Measurements from ENCODE around the gene RAD51B. TPM values are rescaled to one million over a fixed set of nuclear protein-coding genes. Genes with fewer than 3 reads are reported as not detected.

The RAD51B gene
- total RNA-seq, 1 donor from 2014 or later, result 3.8 TPM

- DNase-seq (ENCODE audit: low spot score), result no peak
- intact Hi-C loops (cut with DNase I), result no loop called here
Observed at GRCh38 chr14:68266998-68267397, 447.4 kb downstream of the RAD51B start.

- intact Hi-C loops (cut with DNase I), result no loop called here
- no peak for DNase-seq (ENCODE audit: low spot score)
Observed at GRCh38 chr14:68268197-68268596, 448.6 kb downstream of the RAD51B start.

- no peak for DNase-seq (ENCODE audit: low spot score)
- intact Hi-C loops (cut with DNase I), result no loop called here
Observed at GRCh38 chr14:68268719-68269118, 449.1 kb downstream of the RAD51B start.

GRCh38 chr14:68269136-68269927 lies 449.8 kb downstream of the RAD51B start:
- DNase-seq (ENCODE audit: low spot score), result no peak

GRCh38 chr14:68270342-68270741 lies 450.8 kb downstream of the RAD51B start:
- intact Hi-C loops (cut with DNase I), result no loop called here
- DNase-seq (ENCODE audit: low spot score), result no peak

More at GRCh38 chr14:68269136-68269927, 449.8 kb downstream of the RAD51B start:
- intact Hi-C loops (cut with DNase I), result no loop called here

- intact Hi-C loops (cut with DNase I), result no loop called here
- DNase-seq (ENCODE audit: low spot score), result no peak
Observed at GRCh38 chr14:68271913-68272391, 452.4 kb downstream of the RAD51B start.

GRCh38 chr14:68273413-68273812 lies 453.8 kb downstream of the RAD51B start:
- intact Hi-C loops (cut with DNase I), result no loop called here
- DNase-seq (ENCODE audit: low spot score), result no peak

GRCh38 chr14:68274725-68275124 lies 455.1 kb downstream of the RAD51B start:
- intact Hi-C loops (cut with DNase I), result no loop called here

GRCh38 chr14:68278576-68279436 lies 459.2 kb downstream of the RAD51B start:
- DNase-seq (ENCODE audit: low spot score), result no peak
- intact Hi-C loops (cut with DNase I), result no loop called here

More at GRCh38 chr14:68274725-68275124, 455.1 kb downstream of the RAD51B start:
- DNase-seq (ENCODE audit: low spot score), result no peak

- DNase-seq (ENCODE audit: low spot score), result no peak
- intact Hi-C loops (cut with DNase I), result no loop called here
Observed at GRCh38 chr14:68279437-68279720, 459.8 kb downstream of the RAD51B start.

- intact Hi-C loops (cut with DNase I), result no loop called here
- DNase-seq (ENCODE audit: low spot score), result no peak
Observed at GRCh38 chr14:68279777-68280233, 460.2 kb downstream of the RAD51B start.

- DNase-seq (ENCODE audit: low spot score), result no peak
- intact Hi-C loops (cut with DNase I), result no loop called here
Observed at GRCh38 chr14:68281497-68281896, 461.9 kb downstream of the RAD51B start.

GRCh38 chr14:68282479-68283377 lies 463.1 kb downstream of the RAD51B start:
- intact Hi-C loops (cut with DNase I), result no loop called here
- DNase-seq (ENCODE audit: low spot score), result no peak

- intact Hi-C loops (cut with DNase I), result no loop called here
- DNase-seq (ENCODE audit: low spot score), result peak; percentile 80
Observed at GRCh38 chr14:68283378-68284123, 464.0 kb downstream of the RAD51B start.

- no peak for DNase-seq (ENCODE audit: low spot score)
- intact Hi-C loops (cut with DNase I), result no loop called here
Observed at GRCh38 chr14:68284333-68284732, 464.8 kb downstream of the RAD51B start.

- no peak for DNase-seq (ENCODE audit: low spot score)
- intact Hi-C loops (cut with DNase I), result no loop called here
Observed at GRCh38 chr14:68284834-68285233, 465.3 kb downstream of the RAD51B start.

- intact Hi-C loops (cut with DNase I), result no loop called here
- no peak for DNase-seq (ENCODE audit: low spot score)
Observed at GRCh38 chr14:68285421-68286179, 466.0 kb downstream of the RAD51B start.

GRCh38 chr14:68286667-68287066 lies 467.1 kb downstream of the RAD51B start:
- DNase-seq (ENCODE audit: low spot score), result no peak
- intact Hi-C loops (cut with DNase I), result no loop called here
